Upper lobe of left lung (tissue), 4 donors: ENCODE results near the gene SLC25A44.

Source experiments
- EP300 ChIP-seq, 4 donors: sonication (generic); formaldehyde crosslinking; IDR thresholded peaks; one replicate each; pipeline ENCODE4 v1.5.1; 2017; ENCODE audit warnings: antibody characterized with exemption in 4 of 4, control low read depth in 2 of 4
- POLR2AphosphoS5 ChIP-seq, 2 donors: sonication (generic); formaldehyde crosslinking; IDR thresholded peaks; one replicate each; pipeline ENCODE4 v1.5.1; 2017; ENCODE audit warnings: antibody characterized with exemption in 2 of 2
- TF ChIP-seq, protein P1 (sequence below), 6 experiments: fragments of 450-650 bp in 4 of 6; fragments of 200-600 bp in 2 of 6; sonication (generic) in 2 of 6; IDR thresholded peaks; one replicate each; pipeline ENCODE4 v1.5.1; 2016 to 2019; ENCODE audit warnings: antibody characterized with exemption in 6 of 6

DNA sequence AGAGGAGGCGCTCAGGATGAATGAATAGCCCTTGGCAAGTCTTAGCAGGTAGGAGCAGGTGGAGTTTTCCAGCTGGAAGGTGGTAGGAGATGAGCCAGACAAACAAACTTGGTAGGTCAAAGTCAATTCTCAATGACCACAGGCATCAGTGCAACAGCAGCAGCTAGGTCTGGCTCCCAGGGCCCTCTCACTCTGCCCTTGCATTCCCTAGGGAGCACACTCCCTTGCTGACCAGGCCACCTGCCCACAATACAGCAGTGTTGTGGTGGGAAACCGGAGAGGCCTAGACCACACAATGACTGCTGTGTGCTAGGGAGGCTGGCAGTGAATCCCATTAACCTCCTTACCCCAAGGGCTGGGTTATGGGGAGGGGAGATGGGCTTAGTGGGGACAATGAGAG lies 67.0 kb downstream of the SLC25A44 start:
- no peak for TF ChIP-seq POLR2AphosphoS5 (IDR thresholded peaks at IDR 0.05)
- TF ChIP-seq, protein P1, sequence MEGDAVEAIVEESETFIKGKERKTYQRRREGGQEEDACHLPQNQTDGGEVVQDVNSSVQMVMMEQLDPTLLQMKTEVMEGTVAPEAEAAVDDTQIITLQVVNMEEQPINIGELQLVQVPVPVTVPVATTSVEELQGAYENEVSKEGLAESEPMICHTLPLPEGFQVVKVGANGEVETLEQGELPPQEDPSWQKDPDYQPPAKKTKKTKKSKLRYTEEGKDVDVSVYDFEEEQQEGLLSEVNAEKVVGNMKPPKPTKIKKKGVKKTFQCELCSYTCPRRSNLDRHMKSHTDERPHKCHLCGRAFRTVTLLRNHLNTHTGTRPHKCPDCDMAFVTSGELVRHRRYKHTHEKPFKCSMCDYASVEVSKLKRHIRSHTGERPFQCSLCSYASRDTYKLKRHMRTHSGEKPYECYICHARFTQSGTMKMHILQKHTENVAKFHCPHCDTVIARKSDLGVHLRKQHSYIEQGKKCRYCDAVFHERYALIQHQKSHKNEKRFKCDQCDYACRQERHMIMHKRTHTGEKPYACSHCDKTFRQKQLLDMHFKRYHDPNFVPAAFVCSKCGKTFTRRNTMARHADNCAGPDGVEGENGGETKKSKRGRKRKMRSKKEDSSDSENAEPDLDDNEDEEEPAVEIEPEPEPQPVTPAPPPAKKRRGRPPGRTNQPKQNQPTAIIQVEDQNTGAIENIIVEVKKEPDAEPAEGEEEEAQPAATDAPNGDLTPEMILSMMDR (IDR thresholded peaks at IDR 0.05) = no peak
- TF ChIP-seq EP300 (IDR thresholded peaks at IDR 0.05) = no peak
